Measurements from ENCODE around the gene USH2A.

Gene USH2A

GRCh38 chr1:216142921-216143320, 280.3 kb downstream of the USH2A start:
- DNase-seq (ENCODE audit: low read depth in 4 of 4, low spot score in 1 of 4): no peak

GRCh38 chr1:216140730-216141524, 282.3 kb downstream of the USH2A start:
- DNase-seq (ENCODE audit: low read depth in 4 of 4, low spot score in 1 of 4): no peak

GRCh38 chr1:216124192-216124781, 299.0 kb downstream of the USH2A start:
- DNase-seq (ENCODE audit: low read depth in 4 of 4, low spot score in 1 of 4): no peak

- no peak for DNase-seq (ENCODE audit: low read depth in 4 of 4, low spot score in 1 of 4)
Observed at GRCh38 chr1:216123446-216124191, 299.6 kb downstream of the USH2A start.

GRCh38 chr1:216119600-216119999, 303.6 kb downstream of the USH2A start:
- DNase-seq (ENCODE audit: low read depth in 4 of 4, low spot score in 1 of 4): no peak

- no peak for DNase-seq (ENCODE audit: low read depth in 4 of 4, low spot score in 1 of 4)
Observed at GRCh38 chr1:216114180-216114579, 309.1 kb downstream of the USH2A start.

GRCh38 chr1:216113181-216113580, 310.1 kb downstream of the USH2A start:
- no peak for DNase-seq (ENCODE audit: low read depth in 4 of 4, low spot score in 1 of 4)

GRCh38 chr1:216111842-216112241, 311.4 kb downstream of the USH2A start:
- DNase-seq (ENCODE audit: low read depth in 4 of 4, low spot score in 1 of 4): no peak

- DNase-seq (ENCODE audit: low read depth in 4 of 4, low spot score in 1 of 4): no peak
Observed at GRCh38 chr1:216095400-216095799, 327.8 kb downstream of the USH2A start.

GRCh38 chr1:216090556-216090955, 332.7 kb downstream of the USH2A start:
- DNase-seq (ENCODE audit: low read depth in 4 of 4, low spot score in 1 of 4): no peak

- DNase-seq (ENCODE audit: low read depth in 4 of 4, low spot score in 1 of 4): no peak
Observed at GRCh38 chr1:216086678-216087077, 336.6 kb downstream of the USH2A start.

- DNase-seq (ENCODE audit: low read depth in 4 of 4, low spot score in 1 of 4): no peak
Observed at GRCh38 chr1:216081445-216081844, 341.8 kb downstream of the USH2A start.

- no peak for DNase-seq (ENCODE audit: low read depth in 4 of 4, low spot score in 1 of 4)
Observed at GRCh38 chr1:216076751-216077150, 346.5 kb downstream of the USH2A start.

GRCh38 chr1:216075339-216075738, 347.9 kb downstream of the USH2A start:
- DNase-seq (ENCODE audit: low read depth in 4 of 4, low spot score in 1 of 4): no peak

GRCh38 chr1:216073793-216074595, 349.3 kb downstream of the USH2A start:
- DNase-seq (ENCODE audit: low read depth in 4 of 4, low spot score in 1 of 4): no peak

GRCh38 chr1:216071262-216071661, 352.0 kb downstream of the USH2A start:
- no peak for DNase-seq (ENCODE audit: low read depth in 4 of 4, low spot score in 1 of 4)

- no peak for DNase-seq (ENCODE audit: low read depth in 4 of 4, low spot score in 1 of 4)
Observed at GRCh38 chr1:216064643-216065042, 358.6 kb downstream of the USH2A start.

GRCh38 chr1:216057947-216058346, 365.3 kb downstream of the USH2A start:
- DNase-seq (ENCODE audit: low read depth in 4 of 4, low spot score in 1 of 4): no peak

- no peak for DNase-seq (ENCODE audit: low read depth in 4 of 4, low spot score in 1 of 4)
Observed at GRCh38 chr1:216057063-216057462, 366.2 kb downstream of the USH2A start.

- no peak for DNase-seq (ENCODE audit: low read depth in 4 of 4, low spot score in 1 of 4)
Observed at GRCh38 chr1:216055004-216055403, 368.2 kb downstream of the USH2A start.

GRCh38 chr1:216054600-216054999, 368.6 kb downstream of the USH2A start:
- no peak for DNase-seq (ENCODE audit: low read depth in 4 of 4, low spot score in 1 of 4)
